Stimulated activated memory B cell treated with anti-CD40 and anti-IgM and Interleukin-4, amounts not matched to agents 10 μg/mL and 1 μg/mL and 100 μg/mL, for 72 hours (primary cell): ENCODE measurements around the gene PLD6.
"Not testable (repeated sequence)": the region's sequence is repeated elsewhere in the genome, so short reads cannot be mapped to it uniquely, and the experiment has no call there.

Experiments
- ATAC-seq: fragments of 150-1000 bp; cut with Tn5 transposase; 2 replicates; pipeline ENCODE4 v1.10.0; 2021
- H3K27ac Mint-ChIP-seq: one replicate; pipeline ENCODE4 v1.8.0; 2022; ENCODE audit warnings: mild to moderate bottlenecking, mixed read lengths
- H3K27me3 Mint-ChIP-seq: one replicate; pipeline ENCODE4 v1.8.0; 2022; ENCODE audit warnings: mixed read lengths
- H3K36me3 Mint-ChIP-seq: one replicate; pipeline ENCODE4 v1.8.0; 2022; ENCODE audit warnings: mixed read lengths
- H3K4me1 Mint-ChIP-seq: one replicate; pipeline ENCODE4 v1.8.0; 2022; ENCODE audit warnings: mixed read lengths
- H3K4me3 Mint-ChIP-seq: one replicate; pipeline ENCODE4 v1.8.0; 2022; ENCODE audit warnings: mild to moderate bottlenecking, moderate library complexity, mixed read lengths
- H3K9me3 Mint-ChIP-seq: one replicate; pipeline ENCODE4 v1.8.0; 2022; ENCODE audit warnings: mixed read lengths

The PLD6 gene

DNA sequence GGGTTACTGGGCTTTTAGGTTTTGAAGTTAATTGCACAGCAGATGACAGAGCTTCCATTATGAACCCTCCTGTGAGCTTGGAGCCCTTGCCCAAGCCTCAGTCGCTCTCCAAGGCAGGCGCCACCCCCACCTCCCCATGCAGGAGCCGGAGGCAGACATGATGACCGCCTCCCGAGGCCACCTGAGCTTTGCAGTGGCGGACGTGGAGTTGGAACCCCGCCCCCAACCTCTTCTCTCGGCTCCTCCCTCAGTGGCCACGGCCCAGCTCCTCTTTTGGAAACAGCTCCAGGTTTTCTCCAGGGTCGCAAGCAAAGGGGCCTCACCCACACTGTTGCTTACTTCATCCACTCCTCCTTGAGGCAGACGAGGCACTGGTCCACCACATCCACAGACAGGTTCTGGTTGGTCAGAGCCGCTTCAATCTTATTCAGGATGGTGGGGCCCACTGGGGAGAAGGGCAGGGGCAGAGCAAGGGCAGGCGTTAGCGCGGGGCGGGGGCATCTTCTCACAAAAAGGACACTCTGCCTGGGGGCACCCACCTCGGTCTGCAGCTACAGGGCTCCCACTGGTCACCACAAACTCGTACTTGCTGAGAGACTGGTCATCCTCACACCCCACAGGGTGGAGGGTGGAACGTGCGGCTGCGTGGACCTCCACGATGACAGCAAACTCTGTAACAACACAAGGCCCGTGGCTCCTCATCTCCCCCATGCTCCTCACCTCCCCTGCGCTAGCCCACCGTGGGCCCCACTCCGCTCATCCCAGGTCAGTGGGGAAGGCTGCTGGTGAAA, 8.7 kb upstream of the PLD6 start:
- no peak overlapping the region for H3K4me3 Mint-ChIP-seq
- no peak overlapping the region for H3K27ac Mint-ChIP-seq
- H3K9me3 Mint-ChIP-seq = no peaks in the 10 kb centered on the region
- peaks cover 54% of the 10 kb centered on the region for H3K36me3 Mint-ChIP-seq
- no peaks in the 10 kb centered on the region for H3K27me3 Mint-ChIP-seq
- no peaks in the 10 kb centered on the region for H3K4me1 Mint-ChIP-seq
- ATAC-seq = no peak

DNA sequence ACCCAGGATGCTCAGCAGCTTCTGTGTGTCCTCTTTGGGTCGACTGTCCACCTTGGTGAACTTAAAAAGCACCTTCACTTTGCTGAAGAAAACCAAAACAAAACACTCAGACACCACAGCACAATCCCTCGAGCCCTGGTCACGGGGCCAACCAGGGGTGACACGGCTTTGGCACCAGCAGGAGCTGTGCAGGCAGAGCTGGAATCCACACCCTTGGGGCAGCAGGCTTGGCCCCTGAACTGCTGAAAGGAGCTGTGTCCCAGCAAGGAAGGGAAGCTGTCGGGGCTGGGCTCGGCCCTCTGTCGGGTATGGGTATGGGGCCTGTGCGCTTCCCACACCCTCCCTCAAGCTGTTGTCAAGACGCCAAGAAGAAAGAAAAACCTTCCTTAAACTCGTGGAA, 7.6 kb upstream of the PLD6 start:
- Mint-ChIP-seq H3K4me3 (no peak overlapping the region), H3K9me3 (no peaks in the 10 kb centered on the region), H3K27me3 (no peaks in the 10 kb centered on the region), H3K4me1 (no peaks in the 10 kb centered on the region), H3K36me3 (peaks cover 50% of the 10 kb centered on the region), H3K27ac (no peak overlapping the region)
- ATAC-seq = no peak

DNA sequence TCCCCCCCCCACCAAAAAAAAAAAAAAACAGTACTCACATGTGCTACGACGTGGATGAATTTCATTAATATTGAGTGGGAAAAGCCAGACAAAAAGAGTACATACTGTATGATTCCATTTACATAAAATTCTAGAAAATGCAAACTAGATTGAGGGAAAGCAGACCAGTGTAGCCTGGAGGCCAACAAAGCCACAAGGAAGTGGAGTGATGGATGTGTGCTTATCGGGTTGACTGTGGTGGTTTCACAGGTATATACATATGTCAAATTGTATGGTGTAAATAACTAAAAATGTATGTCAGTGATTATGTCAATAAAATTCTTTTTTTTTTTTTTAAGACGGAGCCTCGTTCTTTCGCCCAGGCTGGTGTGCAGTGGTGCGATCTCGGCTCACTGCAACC, 1.9 kb upstream of the PLD6 start:
- Mint-ChIP-seq H3K4me3 (no peak overlapping the region), H3K27me3 (no peaks in the 10 kb centered on the region), H3K4me1 (peaks cover 31% of the 10 kb centered on the region), H3K27ac (no peak overlapping the region), H3K36me3 (peaks cover 20% of the 10 kb centered on the region), H3K9me3 (peaks cover 4% of the 10 kb centered on the region)
- no peak for ATAC-seq

- Mint-ChIP-seq H3K4me1 (peaks cover 31% of the 10 kb centered on the region), H3K9me3 (peaks cover 4% of the 10 kb centered on the region), H3K27ac (peak overlapping the region; percentile 82), H3K4me3 (peak overlapping the region; percentile 64), H3K27me3 (no peaks in the 10 kb centered on the region), H3K36me3 (peaks cover 24% of the 10 kb centered on the region)
- ATAC-seq = no peak
Observed at GRCh38 chr17:17206913-17207335, 791 bp upstream of the PLD6 start.

GRCh38 chr17:17205368-17206123, 587 bp downstream of the PLD6 start:
- Mint-ChIP-seq H3K4me3 (peak overlapping the region; percentile 83), H3K36me3 (peaks cover 25% of the 10 kb centered on the region), H3K27me3 (no peaks in the 10 kb centered on the region), H3K27ac (peak overlapping the region; percentile 82), H3K9me3 (peaks cover 4% of the 10 kb centered on the region), H3K4me1 (peaks cover 31% of the 10 kb centered on the region)
- peak; percentile 71 for ATAC-seq

DNA sequence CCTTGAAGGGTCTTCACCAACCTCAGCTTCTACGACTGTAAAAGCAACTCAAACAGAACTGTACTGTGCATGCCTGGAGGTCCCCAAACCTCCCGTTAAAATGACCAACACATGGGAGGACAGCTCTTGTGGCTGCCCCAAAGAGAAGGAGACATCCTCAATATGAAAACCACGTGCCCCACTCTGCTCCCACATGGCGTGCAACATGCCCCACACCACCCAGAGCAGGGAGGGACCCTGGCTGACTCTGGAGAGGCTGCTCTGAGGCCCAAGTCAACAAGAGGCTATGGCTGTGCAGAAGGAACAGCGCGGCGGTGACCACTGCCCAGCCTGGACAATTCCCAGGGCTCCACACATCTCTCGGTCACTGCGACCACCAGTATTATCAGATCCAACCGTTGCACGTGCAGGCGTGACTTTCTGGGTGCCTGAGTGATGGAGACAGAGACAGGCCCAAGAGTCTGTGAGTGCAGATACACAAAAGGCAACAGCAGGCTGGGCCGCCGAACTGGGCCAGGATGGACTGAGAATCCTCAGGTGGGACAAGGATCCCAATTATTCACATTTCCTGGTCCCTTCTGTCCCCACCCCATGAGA, 1.4 kb downstream of the PLD6 start:
- ATAC-seq = no peak
- Mint-ChIP-seq H3K27me3 (no peaks in the 10 kb centered on the region), H3K9me3 (peaks cover 4% of the 10 kb centered on the region), H3K27ac (peak overlapping the region; percentile 82), H3K4me3 (peak overlapping the region; percentile 83), H3K4me1 (peaks cover 31% of the 10 kb centered on the region), H3K36me3 (peaks cover 25% of the 10 kb centered on the region)

GRCh38 chr17:17204041-17204591, 2.0 kb downstream of the PLD6 start:
- Mint-ChIP-seq H3K4me3 (peak overlapping the region; percentile 83), H3K27me3 (no peaks in the 10 kb centered on the region), H3K36me3 (peaks cover 25% of the 10 kb centered on the region), H3K9me3 (peaks cover 4% of the 10 kb centered on the region), H3K27ac (peak overlapping the region; percentile 82), H3K4me1 (peaks cover 31% of the 10 kb centered on the region)
- ATAC-seq = no peak

- no peak overlapping the region for H3K4me3 Mint-ChIP-seq
- peaks cover 25% of the 10 kb centered on the region for H3K36me3 Mint-ChIP-seq
- H3K9me3 Mint-ChIP-seq = peaks cover 4% of the 10 kb centered on the region
- ATAC-seq = no peak
- H3K27me3 Mint-ChIP-seq = no peaks in the 10 kb centered on the region
- no peak overlapping the region for H3K27ac Mint-ChIP-seq
- peaks cover 31% of the 10 kb centered on the region for H3K4me1 Mint-ChIP-seq
Observed at GRCh38 chr17:17203173-17203730, 2.9 kb downstream of the PLD6 start.

DNA sequence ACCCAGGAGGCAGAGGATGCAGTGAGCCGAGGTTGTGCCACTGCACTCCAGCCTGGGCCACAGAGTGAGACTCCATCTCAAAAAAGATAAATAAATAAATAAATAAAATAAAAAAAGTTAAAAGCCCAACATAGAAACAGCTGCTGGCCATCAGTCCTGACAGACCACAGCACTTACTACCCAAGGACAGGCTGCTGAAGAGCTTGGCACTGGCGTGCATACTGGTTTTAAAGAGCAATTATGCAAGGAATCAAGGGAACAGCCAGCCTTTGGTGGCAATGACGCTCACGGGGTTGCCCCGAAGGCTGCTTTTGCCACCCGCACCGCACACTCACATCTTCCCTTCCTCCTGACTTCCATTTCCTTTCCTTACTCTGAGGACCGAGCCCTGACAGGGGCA, 4.2 kb downstream of the PLD6 start:
- Mint-ChIP-seq H3K4me3 (no peak overlapping the region), H3K9me3 (peaks cover 4% of the 10 kb centered on the region), H3K36me3 (peaks cover 32% of the 10 kb centered on the region), H3K27me3 (no peaks in the 10 kb centered on the region), H3K4me1 (peaks cover 30% of the 10 kb centered on the region), H3K27ac (no peak overlapping the region)
- no peak for ATAC-seq

- Mint-ChIP-seq H3K4me3 (no peak overlapping the region), H3K27me3 (no peaks in the 10 kb centered on the region), H3K9me3 (no peaks in the 10 kb centered on the region), H3K27ac (no peak overlapping the region), H3K4me1 (peaks cover 24% of the 10 kb centered on the region), H3K36me3 (peaks cover 32% of the 10 kb centered on the region)
- ATAC-seq = no peak
Observed at GRCh38 chr17:17201271-17201670, 4.9 kb downstream of the PLD6 start.

DNA sequence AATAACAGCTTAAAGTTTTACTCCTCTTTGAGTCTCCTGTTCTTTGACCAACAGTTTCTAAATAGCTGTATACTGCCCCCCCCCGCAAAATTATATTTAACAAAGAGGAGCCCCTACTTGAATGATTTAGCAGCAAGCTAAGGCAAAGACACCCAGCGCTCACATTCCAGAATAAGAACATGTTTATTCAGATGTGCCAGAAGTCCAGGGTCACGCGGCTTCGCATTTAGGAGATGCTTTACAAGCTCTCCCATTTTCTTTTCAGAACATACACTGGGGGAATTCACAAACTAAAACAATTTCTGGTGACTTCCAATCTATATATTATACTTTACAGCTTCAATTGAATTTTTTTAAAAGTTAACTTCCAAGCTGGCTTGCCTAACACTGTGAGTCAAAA, 5.3 kb downstream of the PLD6 start:
- no peaks in the 10 kb centered on the region for H3K27me3 Mint-ChIP-seq
- H3K27ac Mint-ChIP-seq = no peak overlapping the region
- peaks cover 24% of the 10 kb centered on the region for H3K4me1 Mint-ChIP-seq
- peaks cover 32% of the 10 kb centered on the region for H3K36me3 Mint-ChIP-seq
- H3K9me3 Mint-ChIP-seq = no peaks in the 10 kb centered on the region
- no peak for ATAC-seq
- H3K4me3 Mint-ChIP-seq = no peak overlapping the region

- H3K27me3 Mint-ChIP-seq = no peaks in the 10 kb centered on the region
- no peak overlapping the region for H3K27ac Mint-ChIP-seq
- peaks cover 19% of the 10 kb centered on the region for H3K4me1 Mint-ChIP-seq
- H3K4me3 Mint-ChIP-seq = no peak overlapping the region
- ATAC-seq = no peak
- no peaks in the 10 kb centered on the region for H3K9me3 Mint-ChIP-seq
- peaks cover 32% of the 10 kb centered on the region for H3K36me3 Mint-ChIP-seq
Observed at GRCh38 chr17:17200311-17200710, 5.8 kb downstream of the PLD6 start.

DNA sequence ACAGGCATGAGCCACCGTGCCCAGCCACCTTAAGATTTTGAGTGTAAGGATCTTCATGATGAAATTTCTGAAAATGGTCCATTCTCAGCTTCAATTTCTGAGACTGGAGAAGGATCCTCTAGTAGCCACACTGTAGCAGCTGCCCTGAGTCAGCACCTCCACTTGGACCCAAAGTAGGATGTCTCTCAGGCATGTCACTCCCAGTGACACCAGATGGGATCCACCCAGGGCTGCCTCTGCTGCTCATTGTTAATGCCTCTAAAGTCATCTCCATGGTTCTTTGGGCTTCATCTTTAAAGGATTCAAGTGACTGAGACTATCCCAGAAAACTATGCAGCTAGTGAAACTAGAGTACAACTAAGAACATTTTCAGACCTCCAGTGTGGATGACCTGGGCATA, 7.9 kb downstream of the PLD6 start:
- Mint-ChIP-seq H3K27ac (no peak overlapping the region), H3K4me3 (no peak overlapping the region), H3K27me3 (no peaks in the 10 kb centered on the region), H3K36me3 (peaks cover 19% of the 10 kb centered on the region), H3K4me1 (no peaks in the 10 kb centered on the region), H3K9me3 (no peaks in the 10 kb centered on the region)
- ATAC-seq = no peak

DNA sequence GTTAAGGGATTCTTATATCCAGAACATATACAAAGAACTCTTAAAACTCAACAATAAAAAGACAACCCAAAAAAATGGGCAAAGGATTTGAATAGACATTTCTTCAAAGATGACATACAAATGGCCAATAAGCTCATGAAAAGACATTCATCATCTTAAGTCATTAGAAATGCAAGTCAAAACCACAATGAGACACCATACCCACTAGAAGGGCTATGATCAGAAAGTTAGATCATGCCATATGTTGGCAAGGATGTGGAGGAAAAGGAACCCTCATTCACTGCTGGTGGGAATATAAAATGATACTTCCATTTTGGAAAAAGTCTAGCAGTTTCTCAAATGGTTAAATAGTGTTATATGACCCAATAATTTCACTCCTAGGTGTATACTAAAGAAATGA, 9.4 kb downstream of the PLD6 start:
- Mint-ChIP-seq H3K36me3 (peaks cover 7% of the 10 kb centered on the region), H3K4me3 (no peak overlapping the region), H3K4me1 (no peaks in the 10 kb centered on the region), H3K27me3 (no peaks in the 10 kb centered on the region), H3K27ac (no peak overlapping the region), H3K9me3 (no peaks in the 10 kb centered on the region)
- no peak for ATAC-seq

GRCh38 chr17:17195466-17195865, 10.7 kb downstream of the PLD6 start:
- not testable (repeated sequence) for H3K27me3 Mint-ChIP-seq, H3K36me3 Mint-ChIP-seq, H3K4me3 Mint-ChIP-seq, H3K27ac Mint-ChIP-seq, H3K9me3 Mint-ChIP-seq, H3K4me1 Mint-ChIP-seq, ATAC-seq
